Naive B cell (primary cell): ENCODE data around the gene AGBL3. TPM values are rescaled to one million over a fixed set of nuclear protein-coding genes. Genes with fewer than 3 reads are reported as not detected.

Experiments used
- ATAC-seq, 2 donors: fragments of 150-1000 bp; cut with Tn5 transposase; 2 replicates each; pipeline ENCODE4 v1.10.0; 2021; ENCODE audit warnings: low read depth in 2 of 2, mild to moderate bottlenecking in 2 of 2, moderate library complexity in 2 of 2
- DNase-seq: peaks from one replicate; pipeline ENCODE4 v3.0.0; 2022
- H3K27ac Mint-ChIP-seq, 6 donors: one replicate each; pipeline ENCODE4 v1.8.0; 2020 to 2022; ENCODE audit warnings: mild to moderate bottlenecking in 6 of 6, mixed read lengths in 6 of 6, moderate library complexity in 5 of 6, inconsistent platforms in 2 of 6
- H3K27me3 Mint-ChIP-seq, 3 donors: one replicate each; pipeline ENCODE4 v1.8.0; 2021 to 2022; ENCODE audit warnings: mixed read lengths in 3 of 3, mild to moderate bottlenecking in 1 of 3
- H3K36me3 Mint-ChIP-seq, 2 donors: one replicate each; pipeline ENCODE4 v1.8.0; 2020 to 2022; ENCODE audit warnings: mixed read lengths in 2 of 2, inconsistent platforms in 1 of 2, mild to moderate bottlenecking in 1 of 2
- H3K4me1 Mint-ChIP-seq, 3 donors: one replicate each; pipeline ENCODE4 v1.8.0; 2020 to 2022; ENCODE audit warnings: mixed read lengths in 3 of 3, inconsistent platforms in 1 of 3, mild to moderate bottlenecking in 1 of 3, moderate library complexity in 1 of 3
- H3K4me3 Mint-ChIP-seq, 8 donors: one replicate each; pipeline ENCODE4 v1.8.0; 2020 to 2022; ENCODE audit warnings: mild to moderate bottlenecking in 8 of 8, mixed read lengths in 8 of 8, moderate library complexity in 8 of 8, inconsistent platforms in 2 of 8
- H3K9me3 Mint-ChIP-seq, 7 donors: one replicate each; pipeline ENCODE4 v1.8.0; 2020 to 2022; ENCODE audit warnings: mixed read lengths in 7 of 7, mild to moderate bottlenecking in 5 of 7, inconsistent platforms in 2 of 7, moderate library complexity in 1 of 7
- polyA plus RNA-seq, 6 donors: library from polyadenylated mRNA; unstranded; fragments of 300-500 nt; fragmentation: Illumina TruSeq; gene quantifications; one replicate each; pipeline ENCODE4 v1.2.3, GENCODE V29; 2021; ENCODE audit warnings: low read depth in 6 of 6

AGBL3 gene
- 1 to 10 TPM in 2 of 6 donors, under 1 TPM in 2, not detected in 2; 0.65 to 1.5 (median 1.1) TPM for polyA plus RNA-seq

DNA sequence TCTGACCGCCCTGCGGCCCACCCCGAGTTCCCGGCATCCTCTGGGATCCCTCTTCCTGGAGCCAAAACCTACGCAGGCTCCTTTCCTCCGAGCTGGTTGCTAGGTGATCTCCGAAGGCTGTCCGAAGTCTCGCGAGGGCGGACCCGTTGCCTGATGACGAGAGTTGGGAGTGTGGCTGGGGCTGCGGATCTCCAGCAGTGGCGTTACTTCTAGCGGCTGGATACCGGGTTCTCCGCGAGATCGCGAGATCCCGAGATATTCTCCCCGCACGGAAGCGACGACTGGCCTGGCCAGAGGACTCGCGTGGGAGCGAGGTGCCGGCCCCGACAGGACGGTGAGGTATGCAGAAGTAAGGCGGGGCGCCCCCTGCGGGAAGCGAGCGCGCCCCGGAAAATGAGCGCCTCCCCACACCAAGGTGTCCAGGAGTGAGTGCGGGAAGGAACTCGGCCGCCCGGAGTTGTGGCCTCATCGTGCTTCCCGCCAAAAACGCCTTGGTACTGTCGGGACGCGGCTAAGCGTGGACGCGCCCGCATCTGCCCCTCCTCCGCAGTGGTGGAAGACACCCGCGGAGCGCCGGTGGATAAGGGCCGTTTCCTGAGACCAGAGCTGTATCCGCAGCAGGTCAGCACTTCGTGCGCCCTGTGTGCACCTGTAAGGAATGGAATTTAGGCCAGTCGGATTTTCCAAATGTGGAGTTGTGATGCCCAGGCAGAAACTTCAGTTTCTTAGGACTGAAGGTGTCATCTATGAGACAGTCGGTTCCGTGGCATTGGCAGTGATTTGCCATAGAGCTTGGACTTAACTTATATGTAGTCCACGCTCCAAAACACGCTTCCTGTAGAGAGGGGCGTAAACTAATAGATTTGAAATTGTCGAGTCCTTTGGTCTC, at the start of gene AGBL3:
AGBL3 (plus strand) TSS at position 146 of the 889 bp plus-strand sequence. CDS start 1,426 bp downstream, outside the sequence.
- Mint-ChIP-seq H3K4me3 (peak within 1 kb of the TSS; percentile 96 to 100 (median 98)), H3K4me1 (peaks cover 8 to 33% (median 24%) of the 10 kb centered on the region in 3 donors), H3K36me3 (peaks cover 0 to 5% of the 10 kb centered on the region in 2 donors), H3K27me3 (no peaks in the 10 kb centered on the region), H3K9me3 (no peaks in the 10 kb centered on the region), H3K27ac (peak within 1 kb of the TSS; percentile 81 to 99 (median 98))
- peak; percentile 86 for DNase-seq
- ATAC-seq, result peak; percentile 90 to 91

DNA sequence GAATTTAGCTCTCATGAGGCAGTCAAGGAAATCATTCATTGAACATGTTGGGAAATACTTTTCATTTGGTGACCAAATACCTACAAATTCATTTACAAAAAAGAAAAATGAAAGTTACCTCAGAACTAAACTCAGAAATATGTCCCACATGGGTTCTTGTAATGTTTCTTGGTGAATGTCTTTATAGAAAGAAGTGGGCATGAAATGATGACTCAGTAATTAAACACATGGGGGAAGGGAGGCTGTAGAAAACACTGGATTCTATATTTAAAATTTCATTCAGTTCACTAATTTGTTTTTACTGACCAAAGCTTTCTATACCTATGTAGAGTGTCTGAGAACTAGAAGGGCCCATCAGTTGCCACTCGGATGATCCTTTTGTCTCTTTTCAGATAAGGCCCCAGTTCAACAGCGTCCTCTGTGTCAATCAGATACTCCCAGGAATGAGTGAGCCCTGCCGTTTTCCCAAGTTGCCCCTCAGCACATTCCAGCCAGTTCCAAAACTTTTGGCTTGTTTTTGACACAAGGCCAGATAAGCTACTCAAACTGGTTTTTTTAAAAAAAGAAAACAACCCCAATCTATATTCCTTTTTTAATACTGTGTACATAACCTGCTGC, 49.3 kb upstream of the AGBL3 start:
- ATAC-seq (no peak), DNase-seq (no peak)
- H3K4me1 Mint-ChIP-seq, result peaks cover 14 to 16% (median 16%) of the 10 kb centered on the region in 3 donors
- H3K9me3 Mint-ChIP-seq, result peaks cover 0 to 11% (median 0%) of the 10 kb centered on the region in 7 donors
- H3K36me3 Mint-ChIP-seq, result peaks cover 0 to 6% of the 10 kb centered on the region in 2 donors
- H3K27me3 Mint-ChIP-seq, result no peaks in the 10 kb centered on the region
- H3K27ac Mint-ChIP-seq, result peak overlapping the region in 1 of 6 donors; percentile 15
- H3K4me3 Mint-ChIP-seq, result no peak overlapping the region

DNA sequence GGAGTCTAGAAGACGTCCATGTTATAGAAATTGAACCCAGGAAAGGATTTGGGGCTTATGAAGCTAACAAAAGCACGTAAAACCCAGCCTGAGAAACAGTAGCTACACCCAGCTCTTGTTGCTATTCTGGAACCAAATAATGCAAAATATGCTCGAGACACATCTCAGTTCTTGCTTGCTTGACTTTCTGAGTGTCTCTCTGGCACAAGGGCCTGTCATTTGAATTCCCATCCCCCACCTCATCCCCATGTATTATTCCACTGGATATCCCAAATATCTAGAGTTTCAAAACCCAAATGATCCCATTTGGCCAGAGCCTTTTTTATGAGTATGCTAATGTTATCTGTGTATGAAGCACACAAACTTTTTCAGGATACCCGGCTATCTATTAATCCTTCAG, 48.2 kb upstream of the AGBL3 start:
- Mint-ChIP-seq H3K27ac (no peak overlapping the region), H3K27me3 (no peaks in the 10 kb centered on the region), H3K4me3 (no peak overlapping the region), H3K4me1 (peaks cover 7 to 9% (median 8%) of the 10 kb centered on the region in 3 donors), H3K36me3 (peaks cover 0 to 6% of the 10 kb centered on the region in 2 donors), H3K9me3 (peaks cover 0 to 8% (median 0%) of the 10 kb centered on the region in 7 donors)
- ATAC-seq, result no peak
- no peak for DNase-seq

DNA sequence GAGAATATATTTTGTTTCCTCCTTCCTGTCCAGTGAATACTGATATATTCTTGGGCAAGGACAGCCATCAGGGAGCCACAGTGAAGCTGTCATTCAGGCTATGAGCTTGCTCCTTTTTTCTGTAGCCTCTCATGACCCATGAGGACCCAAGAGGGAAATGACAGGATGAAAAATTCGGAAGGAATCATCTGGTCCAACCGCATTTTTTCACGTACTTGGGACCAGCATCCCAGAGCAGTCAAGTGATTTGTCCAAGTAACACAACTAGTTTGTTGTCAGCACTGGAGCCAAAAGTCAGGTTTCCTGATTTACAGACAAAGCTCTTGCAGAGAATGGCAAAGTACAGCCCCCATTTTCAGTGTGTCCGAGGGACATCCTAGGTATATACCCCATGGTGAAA, 47.2 kb upstream of the AGBL3 start:
- DNase-seq, result no peak
- Mint-ChIP-seq H3K4me1 (no peaks in the 10 kb centered on the region), H3K27me3 (peaks cover 0 to 4% (median 0%) of the 10 kb centered on the region in 3 donors), H3K9me3 (no peaks in the 10 kb centered on the region), H3K4me3 (no peak overlapping the region), H3K27ac (no peak overlapping the region), H3K36me3 (no peaks in the 10 kb centered on the region)
- no peak for ATAC-seq

DNA sequence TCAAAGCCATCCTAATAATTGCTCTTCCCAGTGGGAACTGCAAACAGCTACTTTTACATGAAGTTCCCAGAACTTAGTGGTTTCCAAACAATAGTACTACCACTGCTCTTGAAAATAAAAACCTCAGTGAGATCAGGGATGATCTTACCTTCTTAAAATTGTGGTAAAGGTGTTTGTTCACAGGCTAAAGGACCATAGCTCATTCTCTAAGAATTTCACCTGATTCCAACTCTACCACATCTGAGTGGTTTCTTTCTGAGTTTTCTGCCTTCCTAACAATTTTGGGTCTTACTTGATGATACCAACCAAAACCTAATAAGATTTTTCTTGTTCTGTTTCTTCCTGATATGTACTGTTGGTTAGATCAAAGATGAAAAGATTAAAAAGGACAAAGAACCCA, 45.6 kb upstream of the AGBL3 start:
- no peaks in the 10 kb centered on the region for H3K36me3 Mint-ChIP-seq

DNA sequence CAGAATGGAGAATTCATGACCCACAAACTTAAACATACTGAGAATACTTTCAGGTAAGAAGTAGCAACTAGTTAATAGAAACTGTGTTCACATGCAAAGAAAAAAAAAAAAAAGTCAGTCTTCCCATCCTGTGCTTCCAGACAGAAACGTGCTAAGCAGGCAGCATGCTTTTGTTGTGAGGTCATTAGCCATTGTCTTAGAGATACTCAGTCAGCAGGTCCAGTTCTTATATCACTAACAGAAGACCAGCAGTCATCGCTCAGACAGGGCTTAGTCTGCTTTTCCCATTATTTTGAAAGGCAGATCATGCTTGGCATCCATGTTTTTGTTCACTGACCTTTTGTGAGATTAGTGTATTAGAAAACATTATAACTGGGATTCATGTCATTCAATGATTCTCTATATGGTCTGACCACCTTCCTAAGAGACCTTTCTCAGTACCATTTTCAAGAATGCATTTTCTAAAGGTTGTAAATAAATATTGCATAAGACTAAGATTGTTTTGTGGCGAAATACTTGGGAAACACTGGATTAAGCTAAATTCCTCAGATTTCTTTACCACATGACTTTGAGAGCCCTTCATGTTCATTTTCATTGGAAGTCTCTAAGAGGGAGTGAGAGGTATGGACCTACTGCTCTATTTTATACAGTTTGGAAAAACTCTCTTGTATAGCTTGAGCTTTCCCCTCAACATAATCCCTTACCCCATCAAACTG, 45.0 kb upstream of the AGBL3 start:
- no peak overlapping the region for H3K27ac Mint-ChIP-seq
- H3K27me3 Mint-ChIP-seq, result peaks cover 0 to 4% (median 0%) of the 10 kb centered on the region in 3 donors
- H3K4me1 Mint-ChIP-seq, result no peaks in the 10 kb centered on the region
- H3K9me3 Mint-ChIP-seq, result no peaks in the 10 kb centered on the region
- no peak for ATAC-seq
- DNase-seq, result no peak
- H3K36me3 Mint-ChIP-seq, result no peaks in the 10 kb centered on the region
- H3K4me3 Mint-ChIP-seq, result no peak overlapping the region

More for the DNA sequence above, 45.6 kb upstream of the AGBL3 start:
- Mint-ChIP-seq H3K4me1 (no peaks in the 10 kb centered on the region), H3K27ac (no peak overlapping the region), H3K9me3 (no peaks in the 10 kb centered on the region), H3K4me3 (no peak overlapping the region), H3K27me3 (peaks cover 0 to 4% (median 0%) of the 10 kb centered on the region in 3 donors)
- DNase-seq (no peak), ATAC-seq (no peak)

DNA sequence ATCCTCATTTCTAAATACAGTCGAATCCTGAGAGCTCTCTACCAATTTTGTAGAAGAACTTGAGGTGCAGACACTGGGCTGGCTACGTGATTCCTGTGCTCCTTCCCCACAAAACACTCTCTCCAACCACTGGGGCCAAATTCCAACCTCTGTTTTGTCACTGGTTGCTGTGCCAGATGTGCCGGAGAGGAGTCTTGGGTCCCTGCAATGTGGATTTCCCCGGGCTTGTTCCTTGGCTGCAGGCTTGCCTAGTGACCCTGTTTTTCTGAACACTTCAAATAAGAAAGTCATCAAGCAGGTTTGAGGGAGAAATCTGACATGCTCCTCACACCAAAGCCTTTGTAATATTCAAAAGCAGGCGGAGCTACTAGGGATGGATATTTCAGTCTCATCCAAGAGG, 44.4 kb upstream of the AGBL3 start:
- peaks cover 0 to 4% (median 0%) of the 10 kb centered on the region in 3 donors for H3K27me3 Mint-ChIP-seq
- H3K4me1 Mint-ChIP-seq, result no peaks in the 10 kb centered on the region
- no peak overlapping the region for H3K27ac Mint-ChIP-seq
- no peaks in the 10 kb centered on the region for H3K36me3 Mint-ChIP-seq
- no peaks in the 10 kb centered on the region for H3K9me3 Mint-ChIP-seq
- DNase-seq, result no peak
- H3K4me3 Mint-ChIP-seq, result no peak overlapping the region
- no peak for ATAC-seq

DNA sequence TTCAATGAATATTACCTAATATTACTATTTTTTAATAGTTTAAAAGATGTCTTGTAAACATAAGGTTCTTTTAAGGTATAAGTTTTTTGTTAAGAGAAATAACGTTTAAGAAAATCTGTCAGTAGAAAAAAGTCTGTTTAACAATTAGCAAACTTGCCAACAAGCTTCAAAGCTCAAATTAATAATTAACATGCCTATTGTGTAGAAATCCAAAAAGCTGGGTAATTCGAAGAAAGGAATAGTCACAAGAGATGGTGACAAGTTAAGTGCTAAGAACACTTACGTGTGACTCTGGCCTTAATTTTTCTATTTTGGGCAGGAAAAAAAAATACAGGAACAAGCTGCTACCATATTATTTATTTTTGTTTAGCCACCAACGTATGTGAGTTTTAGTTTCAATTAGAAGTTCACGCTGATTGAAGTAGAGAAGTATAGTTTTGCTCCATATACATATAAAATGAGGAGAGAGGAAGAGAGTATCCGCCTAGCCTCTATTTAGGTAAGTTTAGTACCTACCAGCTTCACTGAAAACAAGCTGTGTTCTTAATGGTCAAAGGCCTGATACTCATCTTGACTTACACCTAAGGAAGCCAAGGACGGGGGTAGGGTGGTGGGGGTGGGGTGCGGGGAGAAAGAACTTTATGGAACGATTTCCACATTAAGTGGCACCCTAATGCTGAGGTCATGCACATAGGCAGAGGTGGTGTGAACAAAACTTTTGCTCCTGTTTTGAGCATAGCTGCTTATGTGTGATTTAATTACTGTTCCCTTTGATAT, 43.4 kb upstream of the AGBL3 start:
- DNase-seq, result no peak
- peaks cover 0 to 7% (median 4%) of the 10 kb centered on the region in 3 donors for H3K27me3 Mint-ChIP-seq
- ATAC-seq, result no peak
- no peaks in the 10 kb centered on the region for H3K9me3 Mint-ChIP-seq
- no peak overlapping the region for H3K4me3 Mint-ChIP-seq
- H3K36me3 Mint-ChIP-seq, result no peaks in the 10 kb centered on the region
- no peaks in the 10 kb centered on the region for H3K4me1 Mint-ChIP-seq
- no peak overlapping the region for H3K27ac Mint-ChIP-seq

DNA sequence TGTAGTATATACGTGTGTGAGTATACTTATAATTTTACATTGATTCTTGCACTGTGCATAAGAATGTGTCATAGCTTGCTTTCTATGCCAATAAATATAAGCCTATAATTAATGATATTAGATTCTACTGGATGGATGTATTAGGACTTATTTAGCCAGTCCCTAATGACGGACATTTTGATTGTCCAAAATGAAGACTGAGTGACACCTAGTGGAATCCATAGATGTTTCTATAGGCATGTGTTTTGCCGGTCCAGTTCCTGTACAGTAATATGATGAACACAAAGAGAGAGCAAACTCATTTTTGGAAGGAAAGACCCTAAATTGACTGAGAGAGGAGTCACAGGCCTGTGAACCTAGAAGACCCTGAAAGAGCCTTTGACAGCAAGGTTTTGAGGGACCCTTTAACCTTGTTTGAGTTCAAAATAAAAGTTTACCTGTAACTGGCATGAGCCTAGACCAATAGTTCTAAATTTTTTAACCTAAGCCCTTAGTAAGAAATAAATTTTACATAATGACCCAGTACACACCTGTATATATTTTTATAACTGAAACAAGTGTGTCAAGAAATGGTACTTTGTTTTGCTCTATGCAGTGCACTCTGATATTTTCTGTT, 42.4 kb upstream of the AGBL3 start:
- peak; percentile 1 for DNase-seq
- ATAC-seq, result no peak
- Mint-ChIP-seq H3K9me3 (no peaks in the 10 kb centered on the region), H3K27me3 (peaks cover 0 to 7% (median 4%) of the 10 kb centered on the region in 3 donors), H3K27ac (no peak overlapping the region), H3K4me3 (no peak overlapping the region), H3K4me1 (no peaks in the 10 kb centered on the region), H3K36me3 (no peaks in the 10 kb centered on the region)

DNA sequence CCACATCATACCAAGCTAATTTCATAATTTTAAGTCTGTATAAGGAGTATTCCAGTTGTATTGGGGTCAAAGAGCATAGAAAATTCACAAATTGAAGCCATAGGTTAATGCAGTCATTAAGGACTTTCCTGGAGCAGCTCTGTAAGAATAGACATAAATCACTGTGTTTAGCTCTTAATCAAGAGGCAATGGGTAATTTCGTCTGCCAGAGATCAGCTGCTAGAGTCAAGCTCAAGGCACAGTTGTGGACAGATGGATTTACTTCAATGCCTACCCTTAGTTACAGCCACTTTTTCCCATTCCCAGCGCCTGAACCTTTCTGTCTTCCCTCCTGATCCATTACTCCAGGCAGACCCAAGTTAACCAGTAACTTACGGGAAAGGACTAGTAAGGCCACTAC, 40.6 kb upstream of the AGBL3 start:
- no peak for ATAC-seq
- Mint-ChIP-seq H3K36me3 (no peaks in the 10 kb centered on the region), H3K9me3 (no peaks in the 10 kb centered on the region), H3K27ac (no peak overlapping the region), H3K27me3 (peaks cover 0 to 7% (median 4%) of the 10 kb centered on the region in 3 donors), H3K4me1 (no peaks in the 10 kb centered on the region), H3K4me3 (no peak overlapping the region)
- DNase-seq, result no peak

DNA sequence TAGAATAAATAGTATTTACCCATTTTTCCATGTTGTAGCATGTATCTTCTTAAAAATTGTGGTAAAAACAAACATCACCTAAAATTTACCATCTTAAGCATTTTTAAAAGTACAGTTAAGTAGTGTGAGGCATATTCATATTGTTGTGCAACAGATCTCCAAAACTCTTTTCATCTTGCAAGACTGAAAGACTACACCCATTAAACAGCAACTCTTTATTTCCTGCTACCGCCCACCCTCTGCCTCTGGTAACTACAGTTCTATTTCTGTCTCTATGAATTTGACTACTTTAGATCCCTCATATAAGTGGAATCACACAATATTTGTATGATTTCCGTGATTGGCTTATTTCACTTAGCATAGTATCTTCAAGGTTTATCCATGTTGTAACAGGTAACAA, 40.0 kb upstream of the AGBL3 start:
- H3K27ac Mint-ChIP-seq, result no peak overlapping the region
- no peak overlapping the region for H3K4me3 Mint-ChIP-seq
- no peak for DNase-seq
- no peaks in the 10 kb centered on the region for H3K4me1 Mint-ChIP-seq
- no peak for ATAC-seq
- no peaks in the 10 kb centered on the region for H3K36me3 Mint-ChIP-seq
- no peaks in the 10 kb centered on the region for H3K9me3 Mint-ChIP-seq
- peaks cover 0 to 7% (median 4%) of the 10 kb centered on the region in 3 donors for H3K27me3 Mint-ChIP-seq

DNA sequence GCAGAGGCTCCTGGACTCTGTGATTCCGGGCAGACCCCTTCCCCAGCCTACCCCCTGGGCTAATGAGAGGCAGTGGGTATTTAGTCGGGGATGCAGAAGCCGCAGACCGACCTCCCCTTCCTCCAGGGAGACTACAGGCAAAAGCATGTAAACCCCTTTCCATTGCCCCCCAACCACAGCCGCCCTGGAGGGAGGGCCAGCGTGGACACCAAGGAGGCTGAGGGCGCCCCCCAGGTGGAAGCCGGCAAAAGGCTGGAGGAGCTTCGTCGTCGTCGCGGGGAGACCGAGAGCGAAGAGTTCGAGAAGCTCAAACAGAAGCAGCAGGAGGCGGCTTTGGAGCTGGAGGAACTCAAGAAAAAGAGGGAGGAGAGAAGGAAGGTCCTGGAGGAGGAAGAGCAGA, 39.0 kb upstream of the AGBL3 start:
- no peaks in the 10 kb centered on the region for H3K4me1 Mint-ChIP-seq
- no peak overlapping the region for H3K27ac Mint-ChIP-seq
- no peak for ATAC-seq
- no peak overlapping the region for H3K4me3 Mint-ChIP-seq
- peaks cover 0 to 7% (median 4%) of the 10 kb centered on the region in 3 donors for H3K27me3 Mint-ChIP-seq
- H3K36me3 Mint-ChIP-seq, result no peaks in the 10 kb centered on the region
- no peaks in the 10 kb centered on the region for H3K9me3 Mint-ChIP-seq
- DNase-seq, result no peak
